Keratinocyte (primary cell): ENCODE data around the gene BAIAP2L2. TPM values are rescaled to one million over a fixed set of nuclear protein-coding genes. Genes with fewer than 3 reads are reported as not detected.

Experiments
- DNase-seq: peaks from one replicate; pipeline ENCODE4 v3.0.0-alpha.2; 2011; ENCODE audit warnings: low read depth, missing footprints, low spot score
- FAIRE-seq: peaks from 2 replicates; lab custom pipeline; 2011; peaks lifted over from hg19 to GRCh38; lab: Jason Lieb, UNC
- H2AFZ ChIP-seq: 2 replicates; pipeline ENCODE4 v1.6.0; 2012; ENCODE audit warnings: low read length, control low read depth, inconsistent platforms; ENCODE audit not compliant: control insufficient read depth
- H3K27ac ChIP-seq: 2 replicates; pipeline ENCODE4 v1.5.1; 2011; ENCODE audit warnings: low read length; ENCODE audit not compliant: control insufficient read depth, insufficient read depth
- H3K27me3 ChIP-seq: 3 replicates; pipeline ENCODE4 v1.6.0; 2011; ENCODE audit warnings: low read length; ENCODE audit not compliant: control insufficient read depth, insufficient read depth; ENCODE audit errors: extremely low read depth
- H3K36me3 ChIP-seq, 2 experiments: 2 replicates in 1 of 2; 3 replicates in 1 of 2; pipeline ENCODE4 v1.5.1; 2011; ENCODE audit warnings: low read length in 2 of 2, mild to moderate bottlenecking in 1 of 2; ENCODE audit not compliant: control insufficient read depth in 2 of 2, insufficient read depth in 2 of 2; ENCODE audit errors: extremely low read depth in 1 of 2
- H3K4me1 ChIP-seq: 3 replicates; pipeline ENCODE4 v1.5.1; 2011; ENCODE audit warnings: low read length; ENCODE audit not compliant: control insufficient read depth, insufficient read depth; ENCODE audit errors: extremely low read depth
- H3K4me2 ChIP-seq: 3 replicates; pipeline ENCODE4 v1.6.0; 2011; ENCODE audit warnings: low read depth, low read length; ENCODE audit not compliant: control insufficient read depth, insufficient read depth; ENCODE audit errors: extremely low read depth
- H3K4me3 ChIP-seq, 3 experiments: fragments of 200-600 bp in 1 of 3; sonication (generic) in 1 of 3; 2 replicates in 2 of 3; 3 replicates in 1 of 3; pipeline ENCODE4 v1.5.1; 2011 to 2016; ENCODE audit warnings: low read length in 3 of 3, mild to moderate bottlenecking in 3 of 3, control low read depth in 2 of 3, inconsistent platforms in 1 of 3, low read depth in 1 of 3, mixed read lengths in 1 of 3, mixed run types in 1 of 3, moderate library complexity in 1 of 3; ENCODE audit not compliant: control insufficient read depth in 2 of 3, insufficient read depth in 2 of 3; ENCODE audit errors: extremely low read depth in 1 of 3
- H3K79me2 ChIP-seq: 2 replicates; pipeline ENCODE4 v1.6.0; 2012; ENCODE audit warnings: low read length; ENCODE audit not compliant: control insufficient read depth, insufficient read depth
- H3K9ac ChIP-seq: 3 replicates; pipeline ENCODE4 v1.6.0; 2011; ENCODE audit warnings: low read length; ENCODE audit not compliant: control insufficient read depth, insufficient read depth; ENCODE audit errors: extremely low read depth
- H3K9me1 ChIP-seq: 3 replicates; pipeline ENCODE4 v1.6.0; 2011; ENCODE audit warnings: low read length; ENCODE audit not compliant: control insufficient read depth, insufficient read depth; ENCODE audit errors: extremely low read depth
- H3K9me3 ChIP-seq: 2 replicates; pipeline ENCODE4 v1.5.1; 2012; ENCODE audit warnings: low read depth, low read length; ENCODE audit not compliant: control insufficient read depth
- H4K20me1 ChIP-seq: 3 replicates; pipeline ENCODE4 v1.6.0; 2011; ENCODE audit warnings: low read length; ENCODE audit not compliant: control insufficient read depth, insufficient read depth; ENCODE audit errors: extremely low read depth
- EZH2 ChIP-seq: IDR thresholded peaks from one replicate; pipeline ENCODE4 v1.6.1; 2012; ENCODE audit warnings: inconsistent platforms, mild to moderate bottlenecking, low read length, moderate library complexity
- dilution Hi-C: fragments of 300-500 bp; cut with MboI; formaldehyde crosslinking; loops from one replicate; pipeline ENCODE4 v1.7.0; 2020; ENCODE audit warnings: low sequenced_read_pairs; ENCODE audit not compliant: extremely low pct_ligation_motif_present
- polyA plus RNA-seq, 5 experiments: library from polyadenylated mRNA; depleted of rRNA in 3 of 5; stranded (reverse) in 3 of 5; stranded (forward) in 1 of 5; unstranded in 1 of 5; fragments of >200 nt; gene quantifications; 1 replicate in 1 of 5; 2 replicates in 3 of 5; 3 replicates in 1 of 5; pipeline versions ENCODE4 v1.2.1 to v1.2.3, GENCODE V29; 2011 to 2012; ENCODE audit warnings: missing spikeins in 2 of 5, low read depth in 1 of 5, low replicate concordance in 1 of 5
- TF ChIP-seq, protein P1 (sequence below), 3 experiments: IDR thresholded peaks in 1 of 3; conservative IDR thresholded peaks in 1 of 3; optimal IDR thresholded peaks in 1 of 3; 2 replicates in 2 of 3; 3 replicates in 1 of 3; pipeline versions ENCODE3 to v1.5.1; 2011; ENCODE audit warnings: low read length in 3 of 3, mild to moderate bottlenecking in 3 of 3, moderate library complexity in 2 of 3, control low read depth in 1 of 3, inconsistent platforms in 1 of 3; ENCODE audit not compliant: insufficient read depth in 2 of 3; ENCODE audit errors: extremely low read depth in 1 of 3

Gene BAIAP2L2
- polyA plus RNA-seq, 1 donor (not counting 4 experiments of a cell fraction or from before 2014, with no cell fraction given), result 2.3 TPM

- TF ChIP-seq, protein P1, sequence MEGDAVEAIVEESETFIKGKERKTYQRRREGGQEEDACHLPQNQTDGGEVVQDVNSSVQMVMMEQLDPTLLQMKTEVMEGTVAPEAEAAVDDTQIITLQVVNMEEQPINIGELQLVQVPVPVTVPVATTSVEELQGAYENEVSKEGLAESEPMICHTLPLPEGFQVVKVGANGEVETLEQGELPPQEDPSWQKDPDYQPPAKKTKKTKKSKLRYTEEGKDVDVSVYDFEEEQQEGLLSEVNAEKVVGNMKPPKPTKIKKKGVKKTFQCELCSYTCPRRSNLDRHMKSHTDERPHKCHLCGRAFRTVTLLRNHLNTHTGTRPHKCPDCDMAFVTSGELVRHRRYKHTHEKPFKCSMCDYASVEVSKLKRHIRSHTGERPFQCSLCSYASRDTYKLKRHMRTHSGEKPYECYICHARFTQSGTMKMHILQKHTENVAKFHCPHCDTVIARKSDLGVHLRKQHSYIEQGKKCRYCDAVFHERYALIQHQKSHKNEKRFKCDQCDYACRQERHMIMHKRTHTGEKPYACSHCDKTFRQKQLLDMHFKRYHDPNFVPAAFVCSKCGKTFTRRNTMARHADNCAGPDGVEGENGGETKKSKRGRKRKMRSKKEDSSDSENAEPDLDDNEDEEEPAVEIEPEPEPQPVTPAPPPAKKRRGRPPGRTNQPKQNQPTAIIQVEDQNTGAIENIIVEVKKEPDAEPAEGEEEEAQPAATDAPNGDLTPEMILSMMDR (optimal IDR thresholded peaks at IDR 0.05 in 1 of 3, IDR thresholded peaks at IDR 0.05 in 1 of 3, conservative IDR thresholded peaks at IDR 0.05 in 1 of 3; ENCODE audit: extremely low read depth in 1 of 3, insufficient read depth in 2 of 3, low read length in 3 of 3), result no peak
- no peak for TF ChIP-seq EZH2
- no peaks in the 10 kb centered on the region for H3K9me3 ChIP-seq
- H4K20me1 ChIP-seq, result no peaks in the 10 kb centered on the region
- no peak overlapping the region for H3K27ac ChIP-seq
- no peak overlapping the region for H2AFZ ChIP-seq
- no peak overlapping the region for H3K4me3 ChIP-seq
- H3K9me1 ChIP-seq, result no peaks in the 10 kb centered on the region
- FAIRE-seq (no peak), DNase-seq (no peak)
- peaks cover 3% of the 10 kb centered on the region for H3K4me1 ChIP-seq
- peak overlapping the region; percentile 70 for H3K4me2 ChIP-seq
- dilution Hi-C loops, result no loop called here
- H3K9ac ChIP-seq, result no peak overlapping the region
- no peaks in the 10 kb centered on the region for H3K36me3 ChIP-seq
- no peaks in the 10 kb centered on the region for H3K79me2 ChIP-seq
- H3K27me3 ChIP-seq, result peaks cover 6% of the 10 kb centered on the region
These were observed 22.6 kb downstream of the BAIAP2L2 start for GRCh38 chr22:38087855-38088254.

GRCh38 chr22:38086942-38087341 lies 23.5 kb downstream of the BAIAP2L2 start:
- no peak overlapping the region for H3K4me3 ChIP-seq
- H3K4me1 ChIP-seq, result peaks cover 3% of the 10 kb centered on the region
- no peaks in the 10 kb centered on the region for H3K9me1 ChIP-seq
- TF ChIP-seq, protein P1 (optimal IDR thresholded peaks at IDR 0.05 in 1 of 3, IDR thresholded peaks at IDR 0.05 in 1 of 3, conservative IDR thresholded peaks at IDR 0.05 in 1 of 3; ENCODE audit: extremely low read depth in 1 of 3, insufficient read depth in 2 of 3, low read length in 3 of 3), result no peak
- TF ChIP-seq EZH2, result no peak
- no peaks in the 10 kb centered on the region for H3K9me3 ChIP-seq
- no peaks in the 10 kb centered on the region for H4K20me1 ChIP-seq
- no peak overlapping the region for H3K4me2 ChIP-seq
- H3K79me2 ChIP-seq, result no peaks in the 10 kb centered on the region
- H3K36me3 ChIP-seq, result no peaks in the 10 kb centered on the region
- H2AFZ ChIP-seq, result no peak overlapping the region
- no peak overlapping the region for H3K9ac ChIP-seq
- no peak for DNase-seq
- H3K27ac ChIP-seq, result no peak overlapping the region
- dilution Hi-C loops, result no loop called here
- H3K27me3 ChIP-seq, result peaks cover 15% of the 10 kb centered on the region
- FAIRE-seq, result no peak
